GM23338 (cell line): ENCODE measurements around the gene KNOP1. TPM values are rescaled to one million over a fixed set of nuclear protein-coding genes. Genes with fewer than 3 reads are reported as not detected.
"Not testable (repeated sequence)": the region's sequence is repeated elsewhere in the genome, so short reads cannot be mapped to it uniquely, and the experiment has no call there.

Experiments
- ATAC-seq: fragments of 200-7000 bp; cut with Tn5 transposase; 3 replicates; pipeline ENCODE4 v1.9.1; 2020
- DNase-seq: peaks from one replicate; pipeline ENCODE4 v3.0.0-alpha.2; 2015; ENCODE audit warnings: low spot score
- H2AFZ ChIP-seq: fragments of 200-600 bp; sonication (generic); 2 replicates; pipeline ENCODE4 v1.8.0; 2016; ENCODE audit warnings: antibody characterized with exemption, mild to moderate bottlenecking, moderate library complexity
- H3F3A ChIP-seq: fragments of 200-600 bp; sonication (generic); replicated peaks from 2 replicates; pipeline ENCODE4 v1.8.0; 2017; ENCODE audit warnings: antibody characterized with exemption, mixed run types, low read depth
- H3K27ac ChIP-seq: fragments of 200-600 bp; sonication (generic); 2 replicates; pipeline ENCODE4 v1.6.1; 2016; ENCODE audit warnings: low read depth
- H3K27me3 ChIP-seq: fragments of 200-600 bp; sonication (generic); 2 replicates; pipeline ENCODE4 v1.8.0; 2016; ENCODE audit warnings: mild to moderate bottlenecking, mixed run types, moderate library complexity; ENCODE audit not compliant: insufficient read depth
- H3K36me3 ChIP-seq: fragments of 200-600 bp; sonication (generic); 2 replicates; pipeline ENCODE4 v1.8.0; 2016; ENCODE audit warnings: mild to moderate bottlenecking; ENCODE audit not compliant: insufficient read depth
- H3K4me1 ChIP-seq: fragments of 200-600 bp; sonication (generic); 2 replicates; pipeline ENCODE4 v1.8.0; 2016; ENCODE audit warnings: mild to moderate bottlenecking, moderate library complexity; ENCODE audit not compliant: insufficient read depth
- H3K4me2 ChIP-seq: fragments of 200-600 bp; sonication (generic); 2 replicates; pipeline ENCODE4 v1.7.1; 2017; ENCODE audit warnings: mixed run types
- H3K4me3 ChIP-seq: fragments of 200-600 bp; sonication (generic); 2 replicates; pipeline ENCODE4 v1.6.1; 2016; ENCODE audit warnings: mixed run types
- H3K79me2 ChIP-seq: fragments of 200-600 bp; sonication (generic); replicated peaks from 2 replicates; pipeline ENCODE4 v1.8.0; 2017; ENCODE audit warnings: mild to moderate bottlenecking; ENCODE audit not compliant: insufficient read depth
- H3K9me2 ChIP-seq: fragments of 200-600 bp; sonication (generic); 2 replicates; pipeline ENCODE4 v1.8.0; 2017; ENCODE audit not compliant: insufficient read depth
- H4K20me1 ChIP-seq: fragments of 200-600 bp; sonication (generic); replicated peaks from 2 replicates; pipeline ENCODE4 v1.8.0; 2017; ENCODE audit warnings: mild to moderate bottlenecking; ENCODE audit not compliant: insufficient read depth
- H3K27ac Mint-ChIP-seq: 2 replicates; pipeline ENCODE4 v1.8.0; 2020; ENCODE audit warnings: inconsistent platforms, mild to moderate bottlenecking, moderate library complexity, mixed read lengths
- H3K27me3 Mint-ChIP-seq: 3 replicates; pipeline ENCODE4 v1.8.0; 2022; ENCODE audit warnings: low read depth, mild to moderate bottlenecking, moderate library complexity, mixed read lengths, inconsistent platforms; ENCODE audit not compliant: insufficient read depth, poor library complexity
- H3K36me3 Mint-ChIP-seq: 3 replicates; pipeline ENCODE4 v1.8.0; 2021; ENCODE audit warnings: low read depth, mild to moderate bottlenecking, inconsistent platforms, moderate library complexity, mixed read lengths
- H3K4me1 Mint-ChIP-seq: 3 replicates; pipeline ENCODE4 v1.8.0; 2020; ENCODE audit warnings: mild to moderate bottlenecking, inconsistent platforms, mixed read lengths
- H3K4me3 Mint-ChIP-seq: 3 replicates; pipeline ENCODE4 v1.8.0; 2021; ENCODE audit warnings: moderate library complexity, mild to moderate bottlenecking, inconsistent platforms, mixed read lengths
- H3K9me3 Mint-ChIP-seq: 3 replicates; pipeline ENCODE4 v1.8.0; 2020; ENCODE audit warnings: moderate library complexity, mild to moderate bottlenecking, inconsistent platforms, mixed read lengths
- CREB1 ChIP-seq: fragments of 250-450 bp; sonication (Bioruptor Pico); IDR thresholded peaks from 2 replicates; pipeline ENCODE4 v1.5.0; 2020; ENCODE audit warnings: low read depth, mild to moderate bottlenecking, moderate library complexity
- EZH2 ChIP-seq: fragments of 200-600 bp; sonication (generic); IDR thresholded peaks from one replicate; pipeline ENCODE4 v1.8.0; 2017; ENCODE audit warnings: antibody characterized with exemption, mild to moderate bottlenecking, low read depth; ENCODE audit not compliant: unreplicated experiment
- EZH2phosphoT487 ChIP-seq: fragments of 200-600 bp; sonication (generic); IDR thresholded peaks from one replicate; pipeline ENCODE4 v1.8.1; 2018; ENCODE audit warnings: antibody characterized with exemption; ENCODE audit not compliant: unreplicated experiment
- JUNB ChIP-seq: IDR thresholded peaks from one replicate; pipeline ENCODE4 v1.6.1; 2016; ENCODE audit warnings: antibody characterized with exemption; ENCODE audit not compliant: unreplicated experiment
- POLR2AphosphoS5 ChIP-seq: IDR thresholded peaks from 2 replicates; pipeline ENCODE4 v1.6.1; 2016; ENCODE audit warnings: antibody characterized with exemption, low read depth
- STAT1 ChIP-seq: IDR thresholded peaks from one replicate; pipeline ENCODE4 v1.6.1; 2016; ENCODE audit warnings: antibody characterized with exemption; ENCODE audit not compliant: unreplicated experiment
- ZNF114 ChIP-seq: fragments of 250-450 bp; sonication (Bioruptor Pico); IDR thresholded peaks from 2 replicates; pipeline ENCODE4 v1.5.0; 2020; ENCODE audit warnings: mild to moderate bottlenecking, moderate library complexity
- ZNF331 ChIP-seq: fragments of 250-450 bp; sonication (Bioruptor Pico); IDR thresholded peaks from 2 replicates; pipeline ENCODE4 v1.5.0; 2020; ENCODE audit warnings: low read depth, mild to moderate bottlenecking, moderate library complexity
- ZNF462 ChIP-seq: fragments of 250-450 bp; sonication (Bioruptor Pico); IDR thresholded peaks from 2 replicates; pipeline ENCODE4 v1.5.0; 2020; ENCODE audit warnings: mild to moderate bottlenecking, moderate library complexity
- polyA plus RNA-seq: library from polyadenylated mRNA; unstranded; fragments of >200 nt; fragmentation: Nextera tagmentation; extraction: Ambion mirVana; gene quantifications from 2 replicates; pipeline ENCODE4 v1.2.1, GENCODE V29; 2016
- total RNA-seq: library from RNA; depleted of rRNA; stranded (reverse); fragments of >200 nt; shearing (Covaris generic); gene quantifications from 2 replicates; pipeline ENCODE4 v1.2.3, GENCODE V29; 2014
- TF ChIP-seq, protein P1 (sequence below): IDR thresholded peaks from one replicate; pipeline ENCODE4 v1.6.1; 2018; ENCODE audit warnings: antibody characterized with exemption; ENCODE audit not compliant: unreplicated experiment
- TF ChIP-seq, protein P2 (sequence below): IDR thresholded peaks from 2 replicates; pipeline ENCODE4 v1.6.1; 2016; ENCODE audit warnings: antibody characterized with exemption

KNOP1 gene
- total and polyA plus RNA-seq, 2 experiments from 2014 or later: 57.7 to 190 TPM

DNA sequence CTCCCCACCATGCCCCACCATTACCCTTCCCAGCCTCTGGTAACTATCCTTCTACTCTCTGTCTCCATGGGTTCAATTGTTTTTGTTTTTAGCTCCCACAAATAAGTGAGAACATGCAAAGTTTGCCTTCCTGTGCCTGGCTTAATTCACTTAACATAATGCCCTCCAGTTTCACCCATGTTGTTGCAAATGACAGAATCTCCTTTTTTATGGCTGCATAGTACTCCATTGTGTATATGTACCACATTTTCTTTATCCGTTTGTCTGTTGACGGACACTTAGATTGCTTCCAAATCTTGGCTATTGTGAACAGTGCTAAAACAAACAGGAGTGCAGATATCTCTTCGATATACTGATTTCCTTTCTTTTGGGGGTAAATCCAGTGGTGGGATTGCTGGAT is 52.7 kb downstream of the KNOP1 start:
- H3F3A ChIP-seq, H3K4me3 Mint-ChIP-seq, H4K20me1 ChIP-seq, H3K27me3 Mint-ChIP-seq, H3K4me1 ChIP-seq, ATAC-seq, H3K27ac ChIP-seq, H3K27me3 ChIP-seq, H3K36me3 ChIP-seq, H3K4me1 Mint-ChIP-seq, H3K27ac Mint-ChIP-seq, DNase-seq, H3K79me2 ChIP-seq, H3K4me3 ChIP-seq, H2AFZ ChIP-seq, H3K9me2 ChIP-seq, H3K4me2 ChIP-seq: not testable (repeated sequence)
- H3K9me3 Mint-ChIP-seq: peaks cover 23% of the 10 kb centered on the region
- H3K36me3 Mint-ChIP-seq: peaks cover 46% of the 10 kb centered on the region

GRCh38 chr16:19664166-19664565 is 53.9 kb downstream of the KNOP1 start:
- H3K27ac ChIP-seq: no peak overlapping the region
- DNase-seq: no peak
- H3K36me3 ChIP-seq: no peaks in the 10 kb centered on the region
- H3K79me2 ChIP-seq: no peaks in the 10 kb centered on the region
- Mint-ChIP-seq H3K27me3 (peaks cover 3% of the 10 kb centered on the region), H3K9me3 (peaks cover 23% of the 10 kb centered on the region), H3K4me1 (no peaks in the 10 kb centered on the region), H3K36me3 (peaks cover 46% of the 10 kb centered on the region), H3K27ac (no peak overlapping the region), H3K4me3 (no peak overlapping the region)
- no peak overlapping the region for H3K4me2 ChIP-seq
- H3K27me3 ChIP-seq: no peaks in the 10 kb centered on the region
- H3F3A ChIP-seq: no peaks in the 10 kb centered on the region
- H3K4me1 ChIP-seq: no peaks in the 10 kb centered on the region
- ATAC-seq: no peak
- no peaks in the 10 kb centered on the region for H4K20me1 ChIP-seq
- H2AFZ ChIP-seq: no peak overlapping the region
- H3K4me3 ChIP-seq: no peak overlapping the region
- H3K9me2 ChIP-seq: no peaks in the 10 kb centered on the region
- TF ChIP-seq EZH2: no peak
- TF ChIP-seq, protein P1, sequence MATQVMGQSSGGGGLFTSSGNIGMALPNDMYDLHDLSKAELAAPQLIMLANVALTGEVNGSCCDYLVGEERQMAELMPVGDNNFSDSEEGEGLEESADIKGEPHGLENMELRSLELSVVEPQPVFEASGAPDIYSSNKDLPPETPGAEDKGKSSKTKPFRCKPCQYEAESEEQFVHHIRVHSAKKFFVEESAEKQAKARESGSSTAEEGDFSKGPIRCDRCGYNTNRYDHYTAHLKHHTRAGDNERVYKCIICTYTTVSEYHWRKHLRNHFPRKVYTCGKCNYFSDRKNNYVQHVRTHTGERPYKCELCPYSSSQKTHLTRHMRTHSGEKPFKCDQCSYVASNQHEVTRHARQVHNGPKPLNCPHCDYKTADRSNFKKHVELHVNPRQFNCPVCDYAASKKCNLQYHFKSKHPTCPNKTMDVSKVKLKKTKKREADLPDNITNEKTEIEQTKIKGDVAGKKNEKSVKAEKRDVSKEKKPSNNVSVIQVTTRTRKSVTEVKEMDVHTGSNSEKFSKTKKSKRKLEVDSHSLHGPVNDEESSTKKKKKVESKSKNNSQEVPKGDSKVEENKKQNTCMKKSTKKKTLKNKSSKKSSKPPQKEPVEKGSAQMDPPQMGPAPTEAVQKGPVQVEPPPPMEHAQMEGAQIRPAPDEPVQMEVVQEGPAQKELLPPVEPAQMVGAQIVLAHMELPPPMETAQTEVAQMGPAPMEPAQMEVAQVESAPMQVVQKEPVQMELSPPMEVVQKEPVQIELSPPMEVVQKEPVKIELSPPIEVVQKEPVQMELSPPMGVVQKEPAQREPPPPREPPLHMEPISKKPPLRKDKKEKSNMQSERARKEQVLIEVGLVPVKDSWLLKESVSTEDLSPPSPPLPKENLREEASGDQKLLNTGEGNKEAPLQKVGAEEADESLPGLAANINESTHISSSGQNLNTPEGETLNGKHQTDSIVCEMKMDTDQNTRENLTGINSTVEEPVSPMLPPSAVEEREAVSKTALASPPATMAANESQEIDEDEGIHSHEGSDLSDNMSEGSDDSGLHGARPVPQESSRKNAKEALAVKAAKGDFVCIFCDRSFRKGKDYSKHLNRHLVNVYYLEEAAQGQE: no peak
- no peak for TF ChIP-seq ZNF114
- TF ChIP-seq STAT1: no peak
- no peak for TF ChIP-seq CREB1 (CRISPR knock-in tag)
- TF ChIP-seq ZNF462: no peak
- TF ChIP-seq, protein P2, sequence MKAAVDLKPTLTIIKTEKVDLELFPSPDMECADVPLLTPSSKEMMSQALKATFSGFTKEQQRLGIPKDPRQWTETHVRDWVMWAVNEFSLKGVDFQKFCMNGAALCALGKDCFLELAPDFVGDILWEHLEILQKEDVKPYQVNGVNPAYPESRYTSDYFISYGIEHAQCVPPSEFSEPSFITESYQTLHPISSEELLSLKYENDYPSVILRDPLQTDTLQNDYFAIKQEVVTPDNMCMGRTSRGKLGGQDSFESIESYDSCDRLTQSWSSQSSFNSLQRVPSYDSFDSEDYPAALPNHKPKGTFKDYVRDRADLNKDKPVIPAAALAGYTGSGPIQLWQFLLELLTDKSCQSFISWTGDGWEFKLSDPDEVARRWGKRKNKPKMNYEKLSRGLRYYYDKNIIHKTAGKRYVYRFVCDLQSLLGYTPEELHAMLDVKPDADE: no peak
- no peak for TF ChIP-seq ZNF331 (CRISPR knock-in tag)
- no peak for TF ChIP-seq JUNB
- no peak for TF ChIP-seq POLR2AphosphoS5
- TF ChIP-seq EZH2phosphoT487: no peak
